ENCODE results near the gene B4GALNT4.
"Not testable (repeated sequence)": the region's sequence is repeated elsewhere in the genome, so short reads cannot be mapped to it uniquely, and the experiment has no call there.

B4GALNT4 gene

DNA sequence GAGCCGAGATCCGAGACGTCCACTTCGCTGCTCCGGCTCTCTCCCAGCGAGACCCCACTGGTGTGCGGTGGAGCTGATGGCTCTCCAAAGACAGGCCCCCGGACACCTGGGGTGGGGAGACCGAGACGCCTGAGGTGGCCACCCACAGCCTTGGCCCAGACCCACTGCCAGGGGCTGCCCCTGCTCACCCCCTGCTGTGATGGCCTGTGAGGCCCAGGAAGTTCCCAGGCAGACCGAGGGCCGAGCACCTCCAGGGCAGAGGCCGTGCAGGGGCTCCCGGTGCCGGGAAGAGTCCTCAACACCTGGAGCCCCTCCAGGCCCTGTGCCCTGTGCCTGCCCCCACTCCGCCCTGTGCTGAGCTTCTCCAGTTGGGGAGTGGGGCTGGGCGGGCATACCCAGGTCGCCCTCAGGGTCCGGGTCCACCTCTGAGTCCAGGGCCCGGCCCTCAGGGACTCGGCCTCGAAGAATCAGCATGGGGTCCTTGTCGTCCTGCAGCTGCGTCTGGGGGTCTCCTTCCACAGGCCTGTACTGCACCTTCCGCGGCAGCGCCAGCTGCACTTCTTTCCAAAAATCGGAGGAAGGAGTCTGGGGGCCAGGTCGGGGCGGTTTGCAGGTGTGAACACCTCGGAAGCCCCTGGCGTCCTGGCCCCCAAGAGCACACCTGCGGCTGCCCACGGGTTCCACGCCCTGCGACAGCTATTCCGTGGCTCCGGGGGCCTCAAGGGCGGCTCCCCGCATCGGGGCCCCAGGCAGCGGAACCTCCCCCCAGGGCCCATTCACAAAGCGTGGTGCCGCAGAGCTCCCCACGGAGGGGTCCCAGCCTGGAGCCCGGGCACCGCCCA, 36.9 kb downstream of the B4GALNT4 start:
- in situ Hi-C loops (cut with MboI; ENCODE audit: low sequenced_read_pairs) = no loop called here

DNA sequence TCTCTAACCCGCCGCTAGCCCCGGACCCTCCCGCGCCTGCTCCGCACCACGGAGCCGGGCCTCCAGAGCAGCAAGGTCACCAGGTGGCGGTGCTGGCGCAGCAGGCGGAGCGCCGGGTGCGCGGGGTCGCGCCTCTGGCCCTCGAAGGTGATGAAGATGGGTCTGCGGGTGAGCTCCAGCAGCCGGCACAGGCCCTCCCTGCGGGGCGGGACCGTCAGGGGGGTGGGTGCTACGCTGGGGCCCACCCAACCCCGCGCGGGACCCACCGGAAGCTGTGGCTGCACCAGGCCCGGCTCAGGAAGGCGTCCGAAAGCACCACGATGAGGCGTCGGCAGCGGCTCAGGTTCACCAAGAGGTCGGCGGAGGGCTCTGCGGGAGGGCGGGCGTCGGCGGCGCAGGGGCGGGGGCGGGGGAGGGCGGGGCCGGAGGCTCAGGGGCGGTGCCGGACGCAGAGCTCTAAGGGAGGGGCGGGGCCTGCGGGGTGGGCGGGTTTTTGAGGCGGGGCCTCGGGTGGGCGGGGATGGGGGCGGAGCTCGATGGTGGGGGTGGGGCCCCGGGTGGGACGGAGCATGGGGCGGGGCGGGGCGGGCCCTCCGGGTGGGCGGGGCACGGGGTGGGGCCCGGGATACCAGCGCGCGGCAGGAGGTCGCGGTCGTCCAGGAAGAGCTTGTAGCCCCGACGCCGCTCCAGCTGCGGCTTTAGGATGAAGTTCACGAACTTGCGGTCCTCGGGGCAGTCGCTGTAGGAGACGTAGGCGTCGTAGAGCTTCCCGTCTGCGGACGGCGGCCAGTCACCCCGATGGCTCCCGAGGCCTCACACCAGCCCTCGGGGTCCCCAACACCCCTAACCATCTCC, 37.7 kb downstream of the B4GALNT4 start:
- in situ Hi-C loops (cut with MboI; ENCODE audit: low sequenced_read_pairs) = no loop called here

DNA sequence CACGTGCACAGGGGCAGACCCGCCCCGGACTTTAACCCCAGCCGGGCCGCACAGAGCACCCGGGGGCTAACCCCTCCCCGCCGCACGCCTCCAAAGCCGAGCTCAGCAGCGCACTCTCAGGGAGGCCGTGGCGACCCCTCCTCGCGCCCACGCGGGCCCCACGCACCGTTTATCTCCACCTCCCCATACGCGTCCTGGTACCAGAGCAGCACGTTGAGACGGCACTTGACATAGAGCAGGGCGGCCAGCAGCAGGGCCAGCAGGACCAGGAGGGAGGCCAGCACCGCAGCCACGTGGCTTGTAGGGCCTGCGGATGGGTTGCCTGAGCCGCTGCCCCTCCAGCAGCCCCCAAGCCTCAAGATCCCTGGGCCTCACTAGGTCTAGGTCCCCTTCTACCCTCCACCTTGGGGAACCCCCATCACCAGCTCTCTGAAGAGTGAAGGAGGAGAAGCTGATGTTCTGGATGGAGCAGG, 38.4 kb downstream of the B4GALNT4 start:
- in situ Hi-C loops (cut with MboI; ENCODE audit: low sequenced_read_pairs) = no loop called here

DNA sequence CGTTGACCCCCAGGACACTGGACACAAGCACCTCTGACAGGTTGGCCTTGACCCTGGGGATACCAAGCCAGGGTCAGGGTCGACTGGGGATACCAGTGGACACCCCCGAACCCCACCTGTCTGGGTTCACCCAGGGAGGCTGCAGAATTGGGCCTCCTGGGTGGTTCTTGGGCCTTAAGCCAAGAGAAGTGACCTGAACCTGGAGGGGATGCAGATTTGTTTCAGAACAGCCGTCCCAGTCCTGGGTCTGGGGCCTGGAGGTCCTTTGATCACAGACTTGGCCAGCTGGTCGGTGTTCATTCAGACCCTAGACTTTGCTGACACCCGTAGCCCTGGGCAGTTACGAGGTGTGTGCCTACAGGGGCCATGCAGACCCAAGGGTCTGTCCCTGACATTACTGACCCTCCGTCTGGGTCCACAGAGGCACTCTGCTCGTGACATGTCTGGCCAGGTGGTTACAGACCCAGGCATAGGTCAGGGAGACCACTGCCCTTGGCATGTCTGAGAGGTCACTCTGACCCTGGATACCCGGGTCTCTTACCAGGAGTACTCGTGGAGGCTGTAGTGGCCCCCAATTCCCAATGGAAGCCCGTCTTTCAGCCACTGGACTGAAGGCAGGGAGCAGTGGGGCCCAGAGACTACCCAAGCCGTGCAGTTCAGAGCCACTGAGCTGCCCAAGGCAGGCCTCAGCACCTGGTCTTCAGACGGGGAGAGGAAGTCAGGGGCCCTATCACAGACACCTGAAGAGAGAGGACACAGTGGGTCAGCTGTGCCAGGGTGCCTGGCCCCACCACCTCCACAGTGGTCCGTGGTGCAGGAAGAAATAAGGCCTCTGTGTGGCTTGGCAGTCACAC, 39.1 kb downstream of the B4GALNT4 start:
- in situ Hi-C loops (cut with MboI; ENCODE audit: low sequenced_read_pairs) = no loop called here

DNA sequence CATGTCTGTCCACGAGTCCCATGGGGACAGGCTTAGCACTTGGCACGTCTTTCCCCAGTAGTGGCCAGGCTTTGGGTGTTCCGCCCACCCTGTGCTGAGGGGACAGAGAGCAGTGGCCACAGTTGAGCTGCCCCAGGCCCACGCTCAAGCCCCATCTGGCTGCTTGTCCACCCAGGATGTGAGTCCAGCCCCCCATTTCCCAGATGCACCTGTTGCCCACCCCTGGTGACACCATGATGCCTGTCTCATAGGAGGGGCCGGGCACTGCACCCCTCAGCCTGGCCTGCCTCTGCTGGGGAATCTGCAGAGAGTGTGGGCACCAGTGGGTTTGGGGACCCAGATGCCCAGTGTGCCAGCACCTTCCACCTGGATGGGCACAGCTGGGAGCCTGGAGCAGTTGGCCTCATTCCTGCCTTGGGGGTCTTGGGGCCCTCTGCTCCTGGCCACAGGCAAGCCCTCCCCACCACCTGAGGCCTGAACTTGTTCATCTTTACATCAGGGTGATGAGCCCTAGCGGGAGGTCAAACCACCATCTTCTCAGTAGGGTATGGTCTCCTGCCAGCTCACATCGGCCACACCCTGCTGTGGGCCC, 39.8 kb downstream of the B4GALNT4 start:
- in situ Hi-C loops (cut with MboI; ENCODE audit: low sequenced_read_pairs) = no loop called here

DNA sequence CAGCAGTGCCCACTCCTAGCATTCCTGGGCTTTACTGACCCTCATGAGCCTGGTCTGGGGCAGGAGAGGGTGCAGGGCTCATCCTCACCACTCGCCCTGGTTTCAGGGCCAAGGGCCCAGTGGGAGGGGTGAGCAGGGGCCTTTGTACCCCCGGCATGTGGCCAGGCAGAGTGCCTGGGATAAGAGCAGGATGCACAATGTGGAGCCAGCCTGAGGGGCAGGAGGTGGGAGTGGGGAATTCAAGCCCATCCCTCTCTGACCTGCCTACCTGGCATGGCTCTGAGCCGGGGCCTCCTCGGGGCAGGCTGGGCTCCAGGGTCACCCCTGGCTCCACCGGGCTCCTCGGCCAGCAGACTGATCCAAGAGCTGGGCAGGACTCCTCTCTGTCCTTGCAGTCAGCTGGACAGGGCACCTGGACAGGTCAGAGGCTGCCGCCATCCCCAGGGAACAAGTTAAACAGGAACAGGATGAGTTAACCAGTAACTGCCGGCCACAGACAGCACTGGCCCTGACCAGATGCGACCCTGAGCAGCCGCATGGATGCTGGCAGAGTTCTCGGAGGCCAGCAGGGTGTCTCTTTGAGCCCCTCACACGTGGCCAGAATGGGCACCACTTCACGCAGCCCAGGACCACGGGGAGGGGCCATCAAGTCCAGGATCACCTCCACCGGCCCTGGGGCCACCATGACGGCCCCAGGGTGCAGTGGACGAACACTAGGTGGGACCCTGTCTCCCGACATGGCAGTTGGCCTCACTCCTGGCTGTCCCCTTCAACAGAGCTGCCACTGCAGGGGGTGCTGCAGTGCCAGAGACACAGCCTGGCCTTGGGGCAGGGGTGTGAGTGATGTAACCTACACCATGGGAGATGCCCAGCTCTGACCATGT, 40.5 kb downstream of the B4GALNT4 start:
- in situ Hi-C loops (cut with MboI; ENCODE audit: low sequenced_read_pairs) = no loop called here

DNA sequence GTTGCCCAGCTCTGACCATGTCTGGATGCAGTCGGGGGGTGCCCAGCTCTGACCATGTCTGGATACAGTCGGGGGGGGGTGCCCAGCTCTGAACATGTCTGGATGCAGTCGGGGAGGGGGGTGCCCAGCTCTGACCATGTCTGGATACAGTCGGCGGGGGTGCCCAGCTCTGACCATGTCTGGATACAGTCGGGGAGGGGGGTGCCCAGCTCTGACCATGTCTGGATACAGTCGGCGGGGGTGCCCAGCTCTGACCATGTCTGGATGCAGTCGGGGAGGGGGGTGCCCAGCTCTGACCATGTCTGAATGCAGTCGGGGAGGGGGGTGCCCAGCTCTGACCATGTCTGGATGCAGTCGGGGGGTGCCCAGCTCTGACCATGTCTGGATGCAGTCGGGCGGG, 41.4 kb downstream of the B4GALNT4 start:
- in situ Hi-C loops (cut with MboI; ENCODE audit: low sequenced_read_pairs) = not testable (repeated sequence)

DNA sequence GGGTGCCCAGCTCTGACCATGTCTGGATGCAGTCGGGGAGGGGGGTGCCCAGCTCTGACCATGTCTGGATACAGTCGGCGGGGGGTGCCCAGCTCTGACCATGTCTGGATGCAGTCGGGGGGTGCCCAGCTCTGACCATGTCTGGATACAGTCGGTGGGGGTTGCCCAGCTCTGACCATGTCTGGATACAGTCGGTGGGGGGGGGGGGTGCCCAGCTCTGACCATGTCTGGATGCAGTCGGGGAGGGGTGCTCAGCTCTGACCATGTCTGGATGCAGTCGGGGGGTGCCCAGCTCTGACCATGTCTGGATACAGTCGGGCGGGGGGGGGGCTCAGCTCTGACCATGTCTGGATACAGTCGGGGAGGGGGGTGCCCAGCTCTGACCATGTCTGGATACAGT, 42.2 kb downstream of the B4GALNT4 start:
- in situ Hi-C loops (cut with MboI; ENCODE audit: low sequenced_read_pairs) = not testable (repeated sequence)

DNA sequence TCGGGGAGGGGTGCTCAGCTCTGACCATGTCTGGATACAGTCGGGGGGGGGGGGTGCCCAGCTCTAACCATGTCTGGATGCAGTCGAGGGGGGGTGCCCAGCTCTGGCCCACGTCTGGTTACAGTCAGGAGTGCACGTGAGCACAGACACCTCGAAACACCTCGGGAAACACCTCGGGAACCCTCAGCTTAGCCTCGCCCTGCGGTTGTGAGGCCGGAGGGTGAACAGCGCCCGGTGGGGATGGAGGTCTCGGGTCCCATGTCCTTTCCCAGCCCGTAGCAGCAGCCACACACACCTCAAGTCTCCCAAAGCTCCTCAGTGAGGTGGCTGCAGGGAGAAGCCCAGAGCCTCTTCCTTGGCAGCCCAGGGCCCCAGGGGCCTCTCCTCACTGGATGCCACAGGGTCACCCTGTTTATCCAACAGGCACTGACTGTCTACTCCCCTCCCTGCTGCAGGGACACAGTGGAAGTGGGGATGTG, 43.4 kb downstream of the B4GALNT4 start:
- in situ Hi-C loops (cut with MboI; ENCODE audit: low sequenced_read_pairs) = no loop called here

DNA sequence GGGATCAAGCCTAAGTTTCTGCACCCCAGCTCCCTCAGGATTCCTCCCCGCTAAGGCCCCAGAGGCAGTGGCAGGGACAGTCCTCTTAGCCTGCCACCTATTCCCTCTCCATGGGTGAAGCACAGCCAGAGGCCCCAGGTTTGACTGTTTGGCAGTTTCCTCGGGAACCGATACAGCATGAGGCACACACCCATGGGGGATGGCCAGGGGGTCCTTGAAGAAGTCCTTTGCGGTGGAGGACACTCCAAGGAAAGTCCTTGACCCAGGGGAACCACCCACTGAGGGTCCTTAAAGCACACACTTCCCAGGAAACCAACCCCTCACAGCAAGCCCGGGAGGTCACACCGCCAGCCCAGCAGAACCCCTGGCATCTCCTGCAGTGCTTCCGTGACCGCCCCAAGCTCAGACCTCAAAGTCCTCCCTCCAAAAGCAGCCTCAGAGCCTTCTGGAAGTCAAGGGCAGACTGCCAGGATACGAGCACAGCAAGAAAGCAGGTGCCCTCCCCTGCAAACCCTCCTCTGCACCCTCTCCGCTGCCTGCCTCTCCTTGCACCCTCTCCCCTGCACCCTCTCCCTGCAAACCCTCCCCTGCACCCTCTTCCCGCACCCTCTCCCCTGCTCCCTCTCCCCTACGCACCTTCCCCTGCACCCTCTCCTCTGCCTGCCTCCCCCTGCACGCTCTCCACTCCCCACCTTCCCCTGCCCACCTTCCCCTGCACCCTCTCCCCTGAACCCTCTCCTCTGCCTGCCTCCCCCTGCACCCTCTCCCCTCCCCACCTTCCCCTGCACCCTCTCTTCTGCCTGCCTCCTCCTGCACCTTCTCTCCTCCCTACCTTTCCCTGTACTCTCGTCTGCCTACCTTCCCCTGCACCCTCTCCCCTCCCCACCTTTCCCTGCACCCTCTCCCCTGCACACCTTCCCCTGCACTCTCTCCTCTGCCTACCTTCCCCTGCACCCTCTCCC, 44.1 kb downstream of the B4GALNT4 start:
- in situ Hi-C loops (cut with MboI; ENCODE audit: low sequenced_read_pairs) = no loop called here

DNA sequence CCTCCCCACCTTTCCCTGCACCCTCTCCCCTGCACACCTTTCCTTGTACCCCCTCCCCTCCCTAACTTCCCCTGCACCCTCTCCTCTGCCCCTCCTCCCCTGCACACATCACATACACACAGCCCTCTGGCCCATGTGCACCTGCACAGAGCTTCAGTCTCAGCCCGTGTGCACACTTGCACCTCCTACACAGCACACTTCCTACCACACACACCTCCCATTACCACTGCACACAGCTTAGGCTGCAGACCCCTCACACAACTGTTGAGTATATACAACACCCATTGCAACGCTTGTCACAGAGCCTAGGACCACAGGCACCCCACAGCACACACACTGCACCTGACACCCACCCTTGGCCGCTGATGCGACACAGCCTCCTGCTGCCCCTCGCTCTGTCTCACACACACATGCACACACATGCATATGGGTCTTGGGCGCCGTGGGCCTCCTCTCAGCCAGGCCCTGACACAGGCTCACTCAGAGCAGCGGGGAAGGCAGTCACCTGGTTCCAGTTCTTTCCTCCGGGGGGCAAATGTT, 45.1 kb downstream of the B4GALNT4 start:
- in situ Hi-C loops (cut with MboI; ENCODE audit: low sequenced_read_pairs) = no loop called here

DNA sequence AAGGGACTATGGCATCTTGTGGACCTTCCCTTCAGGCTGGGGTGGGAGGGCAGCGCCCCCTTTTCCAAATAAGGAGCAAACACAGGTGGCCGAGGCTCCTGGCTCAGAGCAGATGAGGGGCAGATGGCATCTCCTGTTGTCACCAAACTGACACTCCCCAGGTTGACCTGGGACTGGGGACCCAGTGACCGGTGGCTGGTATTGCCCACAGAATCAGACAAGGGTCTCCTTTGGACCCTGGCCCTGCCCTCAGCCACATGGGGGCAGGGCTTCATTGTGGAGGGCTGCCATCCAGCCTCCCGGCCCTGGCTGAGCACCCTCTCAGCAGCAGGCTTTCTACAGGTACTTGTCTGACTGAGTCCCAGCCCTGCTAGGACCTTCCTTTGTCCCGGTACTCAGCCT, 46.3 kb downstream of the B4GALNT4 start:
- in situ Hi-C loops (cut with MboI; ENCODE audit: low sequenced_read_pairs) = no loop called here

DNA sequence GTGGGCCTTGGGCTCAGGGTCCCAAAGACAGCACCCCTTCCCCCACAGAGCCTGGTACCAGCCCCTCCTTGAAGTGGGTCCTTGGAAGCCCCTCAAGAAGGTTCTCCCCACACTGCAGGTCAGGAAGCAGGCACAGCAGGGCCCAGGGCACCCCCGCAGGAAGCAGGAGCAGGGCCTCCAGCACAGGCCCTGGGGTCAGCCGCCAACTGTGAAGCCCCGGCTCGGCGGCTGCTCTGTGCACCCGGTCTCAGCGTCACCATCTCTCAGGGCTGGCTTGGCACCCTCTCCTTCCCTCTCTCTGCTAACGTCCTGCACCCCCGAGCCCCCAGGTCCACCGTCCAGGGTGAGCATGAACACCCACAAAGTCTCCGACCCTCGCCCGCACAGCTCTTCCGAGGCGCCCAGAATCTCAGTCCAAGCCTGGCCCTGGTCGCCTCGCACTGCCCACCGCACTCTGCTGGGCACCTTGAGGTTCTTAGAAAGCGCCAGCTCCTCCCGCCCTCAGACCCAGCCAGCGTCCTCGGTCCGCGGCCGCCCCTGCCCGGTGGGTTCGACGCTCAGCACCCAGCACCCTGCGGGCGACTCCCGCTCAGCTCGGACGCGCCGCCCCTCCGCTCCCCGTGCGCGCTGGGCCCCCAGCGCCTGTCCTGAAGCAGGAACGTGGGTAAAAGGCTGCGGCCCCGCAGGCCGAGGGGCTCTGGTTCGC, 46.9 kb downstream of the B4GALNT4 start:
- in situ Hi-C loops (cut with MboI; ENCODE audit: low sequenced_read_pairs) = no loop called here

DNA sequence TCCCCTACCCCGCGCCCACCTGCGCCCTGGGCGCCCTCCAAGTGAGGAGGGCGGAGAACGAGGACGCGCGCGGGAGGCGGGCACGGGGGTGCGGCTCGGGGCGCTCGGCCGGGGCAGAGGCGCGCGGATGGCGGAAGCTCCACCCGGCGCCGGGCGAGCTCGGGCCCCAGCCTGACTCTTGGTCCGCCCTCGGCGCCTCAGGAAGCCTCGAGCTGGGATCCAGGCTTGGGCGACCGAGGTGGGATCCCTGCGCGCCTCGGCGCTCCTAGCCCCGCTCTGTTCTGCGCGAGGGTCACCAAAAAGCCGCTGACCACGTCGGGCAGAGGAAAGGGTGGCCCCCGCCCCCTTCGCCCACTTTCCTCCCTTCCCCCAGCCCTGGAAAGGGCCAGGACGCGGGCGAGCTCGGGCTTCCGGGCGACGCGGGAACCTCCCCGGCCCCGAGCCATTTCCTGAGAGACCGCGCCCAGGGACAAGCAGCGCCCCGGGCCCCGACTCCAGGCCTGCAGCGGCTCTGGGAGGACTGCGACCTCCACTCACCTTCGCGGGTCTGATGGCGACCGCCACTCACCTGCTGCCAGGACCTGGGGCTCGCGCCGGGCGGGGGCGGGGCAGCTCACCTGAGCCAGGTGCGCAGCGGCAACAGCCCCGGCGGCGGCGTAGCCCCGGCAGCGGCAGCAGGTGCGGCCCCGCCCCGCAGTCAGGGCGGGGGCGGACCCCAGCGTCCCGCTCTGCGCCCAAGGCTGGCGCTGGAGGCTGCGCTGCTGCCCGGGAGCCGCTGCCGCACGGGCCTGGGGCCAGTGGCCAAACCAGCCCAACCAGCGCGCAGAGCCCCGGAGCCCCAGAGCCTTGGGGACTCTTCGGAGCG, 47.7 kb downstream of the B4GALNT4 start:
- in situ Hi-C loops (cut with MboI; ENCODE audit: low sequenced_read_pairs) = no loop called here

DNA sequence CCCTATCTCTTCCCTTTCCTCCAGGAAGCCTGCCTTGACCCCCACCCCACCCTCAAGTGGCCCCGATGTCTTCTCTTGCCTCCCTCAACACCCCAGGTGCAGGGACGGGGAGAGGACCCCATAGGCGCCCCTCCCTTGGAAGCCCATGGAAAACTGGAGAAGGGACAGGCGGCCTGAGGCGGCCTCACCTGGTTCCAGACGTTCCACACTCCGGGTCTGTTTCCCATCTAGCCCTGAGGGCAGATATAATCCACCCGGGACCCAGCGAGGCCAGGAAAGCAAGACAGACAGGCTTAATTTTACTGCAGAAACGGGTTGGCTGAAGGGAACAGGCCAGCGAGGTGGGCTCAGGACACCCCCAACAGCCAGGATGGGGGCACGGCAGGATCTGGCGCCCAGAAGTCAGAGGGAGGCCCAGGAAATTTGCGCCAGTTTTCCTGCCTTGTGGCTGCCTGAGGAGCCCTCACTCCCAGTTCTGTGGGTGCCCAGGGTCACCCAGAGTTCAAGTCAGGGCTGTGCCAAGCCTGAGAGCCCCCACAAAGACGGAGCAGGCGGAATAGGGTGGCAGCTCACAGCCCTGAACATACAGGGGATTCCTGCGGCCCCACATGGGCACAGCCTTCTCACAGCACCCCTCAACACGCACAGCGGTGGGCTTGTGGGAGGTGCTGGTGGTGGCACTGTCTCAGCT, 48.5 kb downstream of the B4GALNT4 start:
- in situ Hi-C loops (cut with MboI; ENCODE audit: low sequenced_read_pairs) = no loop called here

Measured in HL-60/S4 treated with retinoic acid at 250 ng/mL for 4 days and 3 days (cell line).